Measurements from ENCODE around the gene EFNA2.

DNA sequence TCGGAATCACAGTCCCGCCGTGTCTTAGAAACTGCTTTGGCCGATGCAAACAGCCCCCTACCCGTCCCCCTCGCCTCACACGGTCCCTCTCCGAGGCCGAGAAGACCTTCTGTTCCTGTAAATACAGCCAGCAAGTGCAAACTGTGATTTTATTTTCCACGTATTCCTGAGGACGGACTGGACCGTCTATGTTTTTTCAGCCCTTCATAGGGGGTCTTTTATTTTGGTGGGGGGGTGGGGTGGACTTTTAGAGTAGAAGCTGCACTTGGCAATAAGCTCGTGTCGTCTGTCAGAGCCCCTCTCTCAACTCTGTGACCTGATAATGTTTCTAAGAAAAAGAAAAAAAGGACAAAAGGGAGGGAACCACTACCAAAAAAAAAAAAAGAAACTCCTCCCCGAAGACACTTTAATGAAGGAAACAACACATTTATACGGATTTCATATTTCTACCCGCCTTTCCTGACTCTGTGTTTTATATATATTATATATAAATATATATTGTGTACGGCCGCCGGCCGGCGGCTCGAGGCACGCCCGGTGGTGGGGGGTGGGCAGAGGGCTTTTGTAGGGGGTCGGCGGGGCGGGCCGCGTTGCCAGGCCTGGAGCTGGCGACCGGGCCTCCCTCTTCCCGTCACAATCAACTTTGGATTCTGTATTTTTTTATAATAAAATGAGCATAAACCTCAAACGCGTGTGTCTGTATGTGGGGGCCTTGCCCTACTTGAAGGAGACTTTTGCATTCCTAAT is 15.2 kb downstream of the EFNA2 start:
- TF ChIP-seq CTCF (IDR thresholded peaks at IDR 0.05) (no peak), POLR2A (IDR thresholded peaks at IDR 0.05; ENCODE audit: low read length) (no peak), MAX (IDR thresholded peaks at IDR 0.05) (no peak), JUNB (IDR thresholded peaks at IDR 0.05) (no peak), CEBPB (IDR thresholded peaks at IDR 0.05) (no peak)

Data from A549 (cell line).